NB4 (cell line): Measurements from ENCODE around the gene MEF2C.

ENCODE experiments used
- MYC ChIP-seq: IDR thresholded peaks from 2 replicates; pipeline ENCODE4 v1.6.1; 2011; ENCODE audit warnings: low read depth, low read length
- POLR2A ChIP-seq: IDR thresholded peaks from 2 replicates; pipeline ENCODE4 v1.6.1; 2011; ENCODE audit warnings: mild to moderate bottlenecking; ENCODE audit not compliant: insufficient read length; ENCODE audit errors: extremely low read depth
- TF ChIP-seq, protein P1 (sequence below): IDR thresholded peaks from one replicate; pipeline ENCODE4 v1.5.1; 2012; ENCODE audit warnings: low read depth, low read length
- TF ChIP-seq, protein P2 (sequence below): IDR thresholded peaks from 2 replicates; pipeline ENCODE4 v1.6.1; 2011; ENCODE audit warnings: low read depth, low read length

DNA sequence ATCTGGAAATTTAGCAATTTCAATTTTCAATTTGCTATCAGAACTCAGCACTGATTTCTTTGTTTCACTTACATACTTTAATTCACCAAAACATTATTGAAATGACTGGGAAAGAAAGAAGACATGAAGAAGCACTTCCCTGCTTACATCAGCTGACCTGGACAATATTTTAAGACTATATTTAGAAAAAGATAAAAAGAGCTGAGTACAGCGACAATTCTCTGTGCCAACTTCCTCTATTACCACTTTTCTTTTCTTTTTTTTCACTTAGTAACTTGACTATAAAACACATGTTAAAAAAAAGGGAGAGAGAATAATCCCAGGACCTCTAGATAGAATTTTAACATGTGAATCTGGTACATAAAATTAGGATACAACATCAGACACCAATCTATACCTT lies 35.6 kb downstream of the MEF2C start:
- TF ChIP-seq, protein P1, sequence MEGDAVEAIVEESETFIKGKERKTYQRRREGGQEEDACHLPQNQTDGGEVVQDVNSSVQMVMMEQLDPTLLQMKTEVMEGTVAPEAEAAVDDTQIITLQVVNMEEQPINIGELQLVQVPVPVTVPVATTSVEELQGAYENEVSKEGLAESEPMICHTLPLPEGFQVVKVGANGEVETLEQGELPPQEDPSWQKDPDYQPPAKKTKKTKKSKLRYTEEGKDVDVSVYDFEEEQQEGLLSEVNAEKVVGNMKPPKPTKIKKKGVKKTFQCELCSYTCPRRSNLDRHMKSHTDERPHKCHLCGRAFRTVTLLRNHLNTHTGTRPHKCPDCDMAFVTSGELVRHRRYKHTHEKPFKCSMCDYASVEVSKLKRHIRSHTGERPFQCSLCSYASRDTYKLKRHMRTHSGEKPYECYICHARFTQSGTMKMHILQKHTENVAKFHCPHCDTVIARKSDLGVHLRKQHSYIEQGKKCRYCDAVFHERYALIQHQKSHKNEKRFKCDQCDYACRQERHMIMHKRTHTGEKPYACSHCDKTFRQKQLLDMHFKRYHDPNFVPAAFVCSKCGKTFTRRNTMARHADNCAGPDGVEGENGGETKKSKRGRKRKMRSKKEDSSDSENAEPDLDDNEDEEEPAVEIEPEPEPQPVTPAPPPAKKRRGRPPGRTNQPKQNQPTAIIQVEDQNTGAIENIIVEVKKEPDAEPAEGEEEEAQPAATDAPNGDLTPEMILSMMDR = no peak
- TF ChIP-seq MYC (no peak), POLR2A (no peak)
- TF ChIP-seq, protein P2, sequence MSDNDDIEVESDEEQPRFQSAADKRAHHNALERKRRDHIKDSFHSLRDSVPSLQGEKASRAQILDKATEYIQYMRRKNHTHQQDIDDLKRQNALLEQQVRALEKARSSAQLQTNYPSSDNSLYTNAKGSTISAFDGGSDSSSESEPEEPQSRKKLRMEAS = no peak
